HFF-Myc (cell line): ENCODE results near the gene TMEM255B.

ENCODE experiments used
- DNase-seq: peaks from one replicate; pipeline ENCODE4 v3.0.0-alpha.2; 2011; ENCODE audit warnings: low read depth; ENCODE audit errors: extremely low read depth
- H3K4me3 ChIP-seq: replicated peaks from 2 replicates; pipeline ENCODE4 v1.5.1; 2011; ENCODE audit warnings: low read depth, mild to moderate bottlenecking, control low read depth, low read length
- TF ChIP-seq, protein P1 (sequence below): IDR thresholded peaks from 2 replicates; pipeline ENCODE4 v1.5.1; 2012; ENCODE audit warnings: mild to moderate bottlenecking, low read depth, low read length, control low read depth; ENCODE audit errors: missing control alignments

Gene TMEM255B

DNA sequence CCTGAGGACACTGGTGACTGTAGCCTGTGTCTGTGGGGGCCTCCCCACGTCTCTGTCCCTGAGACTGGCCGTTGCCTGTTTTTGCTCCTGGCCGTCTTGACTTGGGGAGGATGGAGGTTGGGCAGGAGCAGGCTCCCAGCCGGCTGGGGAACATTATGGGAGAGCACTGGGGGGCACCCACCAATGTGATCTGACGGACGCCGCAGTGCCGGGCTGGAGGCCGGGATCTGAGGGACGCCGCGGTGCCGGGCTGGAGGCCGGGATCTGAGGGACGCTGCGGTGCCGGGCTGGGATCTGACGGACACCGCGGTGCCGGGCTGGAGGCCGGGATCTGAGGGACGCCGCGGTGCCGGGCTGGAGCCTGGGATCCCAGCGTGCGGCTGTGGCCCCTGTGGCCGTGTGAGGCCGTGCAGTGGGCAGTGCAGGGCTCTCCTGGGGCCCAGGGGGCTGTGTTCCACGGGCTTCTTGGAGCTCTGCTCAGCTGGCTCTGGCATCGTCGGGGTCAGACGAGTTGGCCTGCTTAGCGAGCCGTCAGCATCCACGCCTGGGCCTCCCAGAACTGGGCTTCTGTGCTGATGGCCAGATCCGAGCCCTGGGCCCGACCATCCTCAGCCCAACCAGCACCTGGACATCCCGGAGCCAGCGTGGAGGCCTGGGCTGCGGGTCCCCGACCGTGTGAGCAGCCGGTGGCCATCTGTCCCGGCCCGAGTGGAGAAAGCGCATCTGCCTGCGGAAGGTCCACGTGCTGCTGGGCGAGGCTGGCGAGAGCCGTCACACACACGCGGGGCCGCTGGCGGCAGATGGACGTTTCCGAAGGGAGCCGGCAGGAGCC lies 59.0 kb downstream of the TMEM255B start:
- no peak overlapping the region for H3K4me3 ChIP-seq
- TF ChIP-seq, protein P1, sequence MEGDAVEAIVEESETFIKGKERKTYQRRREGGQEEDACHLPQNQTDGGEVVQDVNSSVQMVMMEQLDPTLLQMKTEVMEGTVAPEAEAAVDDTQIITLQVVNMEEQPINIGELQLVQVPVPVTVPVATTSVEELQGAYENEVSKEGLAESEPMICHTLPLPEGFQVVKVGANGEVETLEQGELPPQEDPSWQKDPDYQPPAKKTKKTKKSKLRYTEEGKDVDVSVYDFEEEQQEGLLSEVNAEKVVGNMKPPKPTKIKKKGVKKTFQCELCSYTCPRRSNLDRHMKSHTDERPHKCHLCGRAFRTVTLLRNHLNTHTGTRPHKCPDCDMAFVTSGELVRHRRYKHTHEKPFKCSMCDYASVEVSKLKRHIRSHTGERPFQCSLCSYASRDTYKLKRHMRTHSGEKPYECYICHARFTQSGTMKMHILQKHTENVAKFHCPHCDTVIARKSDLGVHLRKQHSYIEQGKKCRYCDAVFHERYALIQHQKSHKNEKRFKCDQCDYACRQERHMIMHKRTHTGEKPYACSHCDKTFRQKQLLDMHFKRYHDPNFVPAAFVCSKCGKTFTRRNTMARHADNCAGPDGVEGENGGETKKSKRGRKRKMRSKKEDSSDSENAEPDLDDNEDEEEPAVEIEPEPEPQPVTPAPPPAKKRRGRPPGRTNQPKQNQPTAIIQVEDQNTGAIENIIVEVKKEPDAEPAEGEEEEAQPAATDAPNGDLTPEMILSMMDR = no peak
- no peak for DNase-seq

DNA sequence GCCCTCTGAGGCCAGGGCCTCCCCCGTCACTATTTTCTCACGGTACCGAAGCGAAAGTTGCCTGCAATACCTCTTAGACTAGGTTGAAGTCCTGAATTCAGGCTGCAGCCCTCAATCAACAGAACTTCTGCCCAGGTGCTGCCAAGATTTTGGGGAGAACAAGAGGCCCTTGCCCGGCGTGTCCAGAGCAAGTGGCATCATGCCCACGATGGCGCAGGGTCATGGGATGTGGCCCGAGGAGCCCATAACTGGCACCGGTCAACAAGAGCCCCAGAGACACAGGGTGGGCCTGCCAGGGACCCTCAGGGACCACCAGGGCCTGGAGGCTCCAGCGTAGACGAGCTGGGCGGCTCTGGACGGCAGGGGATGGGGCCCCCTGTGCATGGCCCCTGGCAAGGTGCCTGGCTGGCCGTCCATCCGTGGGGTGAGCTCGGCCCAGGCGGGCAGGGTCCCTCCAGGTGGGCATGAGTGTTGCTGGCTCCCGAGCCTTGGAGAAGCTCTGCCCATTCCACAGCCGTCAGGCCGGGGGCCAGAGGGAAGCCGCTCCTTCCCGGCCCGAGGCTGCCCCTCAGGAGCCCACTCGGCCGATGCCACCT lies 59.8 kb downstream of the TMEM255B start:
- H3K4me3 ChIP-seq = no peak overlapping the region
- no peak for DNase-seq
- TF ChIP-seq, protein P1 = no peak

DNA sequence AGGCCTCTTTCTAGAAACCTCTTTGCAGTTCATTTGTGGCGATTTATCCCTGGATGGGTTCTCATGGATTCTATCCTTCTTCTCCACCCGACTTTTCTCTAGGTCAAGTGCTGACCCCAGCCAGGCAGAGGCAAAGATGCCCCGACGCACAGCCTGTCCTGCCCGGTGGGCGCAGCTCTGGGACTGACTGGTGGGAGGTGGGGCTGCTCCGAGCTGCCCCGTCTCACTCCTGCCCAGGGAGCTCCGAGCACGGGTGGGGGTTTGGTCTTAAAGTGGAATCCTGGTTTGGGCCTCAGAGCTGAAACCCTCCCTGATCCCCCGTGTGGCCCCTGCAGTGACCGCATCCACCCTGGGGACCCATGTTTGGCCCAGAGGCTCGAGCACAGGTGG lies 60.3 kb downstream of the TMEM255B start:
- H3K4me3 ChIP-seq = no peak overlapping the region
- no peak for DNase-seq
- TF ChIP-seq, protein P1 = no peak

DNA sequence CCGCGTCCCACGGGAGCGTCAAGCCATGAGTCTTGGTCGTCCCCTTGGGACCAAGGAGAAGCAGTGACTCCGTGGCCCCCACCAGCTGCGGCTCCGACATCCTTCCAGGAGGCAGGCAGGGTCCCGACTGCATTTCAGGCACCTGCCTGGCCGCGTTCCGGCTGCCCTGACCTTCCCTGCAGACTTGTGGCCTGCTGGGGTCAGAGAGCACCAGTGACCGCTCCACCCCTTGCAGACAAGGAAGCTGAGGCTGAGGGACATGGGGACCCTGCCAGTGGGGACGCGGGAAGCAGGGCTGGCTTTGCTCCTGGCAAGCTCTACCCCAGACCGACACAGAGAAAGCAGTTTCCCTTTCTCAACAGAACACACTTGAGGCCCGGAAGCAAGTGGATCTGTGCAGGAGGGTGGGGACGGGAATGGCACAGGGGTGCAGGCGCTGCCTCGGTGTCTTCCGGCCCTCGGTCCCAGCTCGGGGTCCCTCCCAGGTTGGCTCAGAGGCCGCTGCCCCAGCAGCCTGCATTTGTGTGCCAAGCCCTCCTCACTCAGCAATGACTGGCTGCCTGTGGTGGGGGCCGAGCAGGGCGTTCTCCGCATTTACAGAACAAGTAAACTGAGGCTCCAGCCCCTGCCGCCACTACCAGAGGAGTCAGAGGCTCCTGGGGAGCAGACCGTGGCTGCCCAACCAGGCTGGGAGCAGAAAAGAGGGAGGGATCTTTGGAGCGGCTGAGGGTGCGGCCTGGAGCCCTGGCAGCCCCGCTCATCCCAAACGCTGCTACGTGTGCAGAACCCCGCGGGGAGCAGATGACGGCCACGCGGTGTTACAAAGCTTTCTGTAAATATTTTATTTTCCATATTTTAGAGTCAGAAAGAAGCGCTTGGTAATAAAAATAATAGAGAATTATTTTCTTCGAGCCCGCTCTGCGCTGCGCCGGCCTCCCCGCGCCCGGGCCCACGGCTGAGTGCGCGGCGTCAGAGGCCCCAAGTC lies 61.0 kb downstream of the TMEM255B start:
- TF ChIP-seq, protein P1 = no peak
- H3K4me3 ChIP-seq = no peak overlapping the region

DNA sequence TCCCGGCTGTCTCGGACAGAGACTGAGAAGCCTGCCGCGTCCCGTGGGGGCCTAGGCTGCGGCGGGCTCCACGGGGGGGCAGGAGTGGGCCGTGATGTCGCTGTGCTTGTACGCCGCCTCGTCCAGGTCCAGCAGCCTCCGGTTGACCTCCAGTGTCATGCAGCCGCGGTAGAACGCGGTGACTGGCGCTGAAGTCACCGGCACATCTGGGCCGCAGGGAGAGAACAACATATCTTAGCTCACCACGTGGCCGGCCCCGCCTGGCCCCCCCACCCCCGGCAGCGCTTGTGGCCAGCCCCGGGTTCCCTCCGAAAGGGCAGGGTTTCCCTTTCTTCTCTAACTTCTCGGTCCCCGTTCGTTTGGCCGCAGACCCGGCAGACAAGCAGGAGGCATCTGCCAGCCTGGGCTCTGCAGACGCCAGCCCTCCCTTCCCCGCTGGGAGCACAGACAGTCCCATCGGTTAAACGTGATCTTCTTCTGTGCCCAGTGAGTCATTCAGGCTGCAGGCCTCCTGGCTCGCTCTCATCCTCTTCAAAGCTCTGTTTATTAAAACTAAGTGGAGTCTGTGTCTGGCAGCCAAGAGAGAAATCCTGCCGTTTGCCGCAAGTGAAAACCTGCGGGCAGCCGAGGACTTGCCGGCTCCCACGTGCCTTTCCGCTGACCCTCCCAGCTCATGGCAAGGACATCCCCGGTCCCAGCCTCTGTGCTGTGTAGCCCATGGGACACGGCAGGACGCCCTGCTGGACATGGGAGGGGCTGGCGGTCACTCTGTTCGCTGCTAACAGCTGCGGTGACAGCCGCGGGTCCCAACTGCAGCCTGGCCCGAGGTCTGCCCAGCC lies 62.0 kb downstream of the TMEM255B start:
- TF ChIP-seq, protein P1 = peak; percentile 21
- H3K4me3 ChIP-seq = peak overlapping the region; percentile 5; the same call in 1 of the 2 replicates
- peak; percentile 93 for DNase-seq

More for the DNA sequence above, 61.0 kb downstream of the TMEM255B start:
- no peak for DNase-seq

DNA sequence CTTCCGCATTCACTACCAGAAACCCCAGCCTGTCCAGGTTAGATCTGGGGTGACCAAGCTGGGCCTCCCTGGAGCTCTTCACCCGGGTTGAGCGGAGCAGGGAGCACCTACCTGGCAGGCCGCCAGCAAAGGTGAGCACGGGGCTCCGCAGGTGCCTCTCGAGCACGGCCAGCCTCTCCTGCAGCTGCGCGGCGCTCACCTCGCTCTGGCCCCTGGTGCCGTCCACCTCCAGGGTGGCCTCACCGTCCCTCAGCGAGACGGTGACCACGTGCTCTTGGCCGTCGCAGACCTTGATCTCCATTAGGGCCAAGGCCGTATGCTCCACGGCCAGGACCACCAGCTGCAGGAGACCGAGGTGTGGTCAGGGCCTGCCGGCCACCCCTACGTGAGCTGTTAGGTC lies 62.8 kb downstream of the TMEM255B start:
- DNase-seq = no peak
- TF ChIP-seq, protein P1 = no peak
- H3K4me3 ChIP-seq = no peak overlapping the region
